ENCODE measurements around the gene PRSS38.

The PRSS38 gene

GRCh38 chr1:227793079-227793947, 22.2 kb upstream of the PRSS38 start:
- in situ Hi-C loops (cut with MboI; ENCODE audit: low pct_unique_long_range_greater_than_20kb, low sequenced_read_pairs, unreplicated experiment), result no loop called here
- DNase-seq (ENCODE audit: low spot score), result peak; percentile 8
- TF ChIP-seq CTCF (IDR thresholded peaks at IDR 0.05; ENCODE audit: extremely low read depth, insufficient read depth, missing control alignments), result no peak

- DNase-seq (ENCODE audit: low spot score), result peak; percentile 5
- TF ChIP-seq CTCF (IDR thresholded peaks at IDR 0.05; ENCODE audit: extremely low read depth, insufficient read depth, missing control alignments), result no peak
- in situ Hi-C loops (cut with MboI; ENCODE audit: low pct_unique_long_range_greater_than_20kb, low sequenced_read_pairs, unreplicated experiment), result no loop called here
These were observed 21.3 kb upstream of the PRSS38 start for GRCh38 chr1:227793948-227794816.

- no peak for TF ChIP-seq CTCF (IDR thresholded peaks at IDR 0.05; ENCODE audit: extremely low read depth, insufficient read depth, missing control alignments)
- in situ Hi-C loops (cut with MboI; ENCODE audit: low pct_unique_long_range_greater_than_20kb, low sequenced_read_pairs, unreplicated experiment), result no loop called here
These were observed 20.7 kb upstream of the PRSS38 start for GRCh38 chr1:227794817-227795192.

GRCh38 chr1:227795732-227796131, 19.7 kb upstream of the PRSS38 start:
- in situ Hi-C loops (cut with MboI; ENCODE audit: low pct_unique_long_range_greater_than_20kb, low sequenced_read_pairs, unreplicated experiment), result no loop called here
- TF ChIP-seq CTCF (IDR thresholded peaks at IDR 0.05; ENCODE audit: extremely low read depth, insufficient read depth, missing control alignments), result no peak

More at GRCh38 chr1:227794817-227795192, 20.7 kb upstream of the PRSS38 start:
- no peak for DNase-seq (ENCODE audit: low spot score)

GRCh38 chr1:227796359-227796915, 19.0 kb upstream of the PRSS38 start:
- no peak for TF ChIP-seq CTCF (IDR thresholded peaks at IDR 0.05; ENCODE audit: extremely low read depth, insufficient read depth, missing control alignments)
- in situ Hi-C loops (cut with MboI; ENCODE audit: low pct_unique_long_range_greater_than_20kb, low sequenced_read_pairs, unreplicated experiment), result no loop called here
- peak; percentile 8 for DNase-seq (ENCODE audit: low spot score)

More at GRCh38 chr1:227795732-227796131, 19.7 kb upstream of the PRSS38 start:
- no peak for DNase-seq (ENCODE audit: low spot score)

GRCh38 chr1:227797144-227797543, 18.3 kb upstream of the PRSS38 start:
- DNase-seq (ENCODE audit: low spot score), result no peak
- no peak for TF ChIP-seq CTCF (IDR thresholded peaks at IDR 0.05; ENCODE audit: extremely low read depth, insufficient read depth, missing control alignments)
- in situ Hi-C loops (cut with MboI; ENCODE audit: low pct_unique_long_range_greater_than_20kb, low sequenced_read_pairs, unreplicated experiment), result no loop called here
